Mucosa of rectum (tissue), 2 donors: ENCODE data around the gene KBTBD4.
"Not testable (repeated sequence)": the region's sequence is repeated elsewhere in the genome, so short reads cannot be mapped to it uniquely, and the experiment has no call there.

Experiments used
- H3K27ac ChIP-seq, 2 donors: one replicate each; pipeline ENCODE4 v1.7.0; 2013; ENCODE audit warnings: inconsistent platforms in 2 of 2, low read depth in 2 of 2, low read length in 2 of 2
- H3K27me3 ChIP-seq, 2 donors: one replicate each; pipeline ENCODE4 v1.7.0; 2013; ENCODE audit warnings: low read length in 2 of 2; ENCODE audit not compliant: control insufficient read depth in 2 of 2, insufficient read depth in 2 of 2
- H3K36me3 ChIP-seq, 2 donors: one replicate each; pipeline ENCODE4 v1.7.0; 2013; ENCODE audit warnings: low read length in 2 of 2; ENCODE audit not compliant: control insufficient read depth in 2 of 2, insufficient read depth in 2 of 2
- H3K4me1 ChIP-seq, 2 donors: one replicate each; pipeline ENCODE4 v1.7.0; 2013; ENCODE audit warnings: low read length in 2 of 2, mild to moderate bottlenecking in 1 of 2; ENCODE audit not compliant: control insufficient read depth in 2 of 2, insufficient read depth in 2 of 2
- H3K4me3 ChIP-seq, 2 donors: one replicate each; pipeline ENCODE4 v1.7.0; 2013; ENCODE audit warnings: low read length in 2 of 2
- H3K9ac ChIP-seq, 2 donors: one replicate each; pipeline ENCODE4 v1.7.0; 2013; ENCODE audit warnings: low read length in 2 of 2, low read depth in 1 of 2, mild to moderate bottlenecking in 1 of 2
- H3K9me3 ChIP-seq, 2 donors: one replicate each; pipeline ENCODE4 v1.7.0; 2013; ENCODE audit warnings: low read length in 2 of 2; ENCODE audit not compliant: control insufficient read depth in 2 of 2
- donor health status: healthy.
- donor health status: Normal muscosa, but diverticular disease.

The KBTBD4 gene

GRCh38 chr11:47545298-47545697 is 33.5 kb downstream of the KBTBD4 start:
- Histone ChIP-seq H3K4me1 (peaks cover 1 to 8% of the 10 kb centered on the region in 2 donors), H3K9ac (no peak overlapping the region), H3K36me3 (no peaks in the 10 kb centered on the region), H3K27ac (no peak overlapping the region), H3K4me3 (no peak overlapping the region), H3K27me3 (no peaks in the 10 kb centered on the region), H3K9me3 (no peaks in the 10 kb centered on the region)

- H3K9me3 ChIP-seq, result no peaks in the 10 kb centered on the region
- no peak overlapping the region for H3K27ac ChIP-seq
- H3K27me3 ChIP-seq, result no peaks in the 10 kb centered on the region
- H3K4me3 ChIP-seq, result no peak overlapping the region
- H3K9ac ChIP-seq, result no peak overlapping the region
- no peaks in the 10 kb centered on the region for H3K36me3 ChIP-seq
- H3K4me1 ChIP-seq, result peaks cover 9 to 13% of the 10 kb centered on the region in 2 donors
These were observed 37.7 kb downstream of the KBTBD4 start for GRCh38 chr11:47541070-47541469.

GRCh38 chr11:47539681-47540039 is 39.1 kb downstream of the KBTBD4 start:
- H3K4me3 ChIP-seq, result no peak overlapping the region
- no peaks in the 10 kb centered on the region for H3K27me3 ChIP-seq
- H3K9me3 ChIP-seq, result no peaks in the 10 kb centered on the region
- no peak overlapping the region for H3K27ac ChIP-seq
- peaks cover 9 to 13% of the 10 kb centered on the region in 2 donors for H3K4me1 ChIP-seq
- no peaks in the 10 kb centered on the region for H3K36me3 ChIP-seq
- no peak overlapping the region for H3K9ac ChIP-seq

GRCh38 chr11:47538741-47539565 is 39.8 kb downstream of the KBTBD4 start:
- H3K27ac ChIP-seq, result no peak overlapping the region
- no peaks in the 10 kb centered on the region for H3K9me3 ChIP-seq
- no peaks in the 10 kb centered on the region for H3K36me3 ChIP-seq
- H3K4me3 ChIP-seq, result no peak overlapping the region
- H3K4me1 ChIP-seq, result peaks cover 9 to 13% of the 10 kb centered on the region in 2 donors
- H3K9ac ChIP-seq, result no peak overlapping the region
- no peaks in the 10 kb centered on the region for H3K27me3 ChIP-seq

- H3K27me3 ChIP-seq, result no peaks in the 10 kb centered on the region
- H3K27ac ChIP-seq, result no peak overlapping the region
- peaks cover 0 to 1% of the 10 kb centered on the region in 2 donors for H3K36me3 ChIP-seq
- H3K9ac ChIP-seq, result no peak overlapping the region
- peaks cover 12 to 13% of the 10 kb centered on the region in 2 donors for H3K4me1 ChIP-seq
- H3K9me3 ChIP-seq, result no peaks in the 10 kb centered on the region
- H3K4me3 ChIP-seq, result no peak overlapping the region
These were observed 41.9 kb downstream of the KBTBD4 start for GRCh38 chr11:47536915-47537314.

GRCh38 chr11:47534704-47535251 is 44.0 kb downstream of the KBTBD4 start:
- Histone ChIP-seq H3K4me3 (no peak overlapping the region), H3K9me3 (no peaks in the 10 kb centered on the region), H3K27me3 (no peaks in the 10 kb centered on the region), H3K27ac (no peak overlapping the region), H3K9ac (no peak overlapping the region), H3K36me3 (peaks cover 0 to 5% of the 10 kb centered on the region in 2 donors), H3K4me1 (peaks cover 6 to 8% of the 10 kb centered on the region in 2 donors)

GRCh38 chr11:47533690-47534151 is 45.0 kb downstream of the KBTBD4 start:
- Histone ChIP-seq H3K27me3 (no peaks in the 10 kb centered on the region), H3K27ac (no peak overlapping the region), H3K4me3 (no peak overlapping the region), H3K9ac (no peak overlapping the region), H3K9me3 (no peaks in the 10 kb centered on the region), H3K36me3 (peaks cover 0 to 5% of the 10 kb centered on the region in 2 donors), H3K4me1 (peaks cover 0 to 4% of the 10 kb centered on the region in 2 donors)

- H3K36me3 ChIP-seq, result peaks cover 0 to 5% of the 10 kb centered on the region in 2 donors
- H3K4me3 ChIP-seq, result no peak overlapping the region
- no peaks in the 10 kb centered on the region for H3K9me3 ChIP-seq
- H3K9ac ChIP-seq, result no peak overlapping the region
- H3K4me1 ChIP-seq, result peaks cover 0 to 4% of the 10 kb centered on the region in 2 donors
- no peaks in the 10 kb centered on the region for H3K27me3 ChIP-seq
- H3K27ac ChIP-seq, result no peak overlapping the region
These were observed 46.1 kb downstream of the KBTBD4 start for GRCh38 chr11:47532597-47533213.

- Histone ChIP-seq H3K4me1 (peaks cover 0 to 4% of the 10 kb centered on the region in 2 donors), H3K9ac (no peak overlapping the region), H3K36me3 (peaks cover 0 to 5% of the 10 kb centered on the region in 2 donors), H3K9me3 (no peaks in the 10 kb centered on the region), H3K27me3 (no peaks in the 10 kb centered on the region), H3K27ac (no peak overlapping the region), H3K4me3 (no peak overlapping the region)
These were observed 47.1 kb downstream of the KBTBD4 start for GRCh38 chr11:47531666-47532065.

GRCh38 chr11:47530721-47531120 is 48.0 kb downstream of the KBTBD4 start:
- H3K36me3 ChIP-seq, H3K9ac ChIP-seq, H3K4me3 ChIP-seq, H3K27me3 ChIP-seq, H3K9me3 ChIP-seq, H3K4me1 ChIP-seq, H3K27ac ChIP-seq: not testable (repeated sequence)
